ENCODE results near the gene IGSF22. TPM values are rescaled to one million over a fixed set of nuclear protein-coding genes. Genes with fewer than 3 reads are reported as not detected.

Gene IGSF22
- total RNA-seq, 1 experiment from 2014 or later, result not detected

GRCh38 chr11:18709414-18709813 lies 16.6 kb downstream of the IGSF22 start:
- H3K4me1 Mint-ChIP-seq (ENCODE audit: low read depth, unreplicated experiment), result peaks cover 5% of the 10 kb centered on the region
- H3K9me3 Mint-ChIP-seq (ENCODE audit: low read depth, unreplicated experiment), result no peaks in the 10 kb centered on the region
- no peak for DNase-seq
- CTCF ChIA-PET, result interaction anchor here (1.4 kb wide), 1 partner anchor 13 kb away, joined by 4 read pairs; no protein-coding TSS in a partner anchor
- intact Hi-C loops (cut with micrococcal nuclease; ENCODE audit: unreplicated experiment), result no loop called here
- H3K27me3 Mint-ChIP-seq (ENCODE audit: unreplicated experiment), result peaks cover 94% of the 10 kb centered on the region
- TF ChIP-seq CTCF (IDR thresholded peaks at IDR 0.05; ENCODE audit: unreplicated experiment), result no peak
- no TSS peak for BruUV-seq (replicated peaks)
- no peak overlapping the region for H3K4me3 Mint-ChIP-seq (ENCODE audit: low read depth, unreplicated experiment)
- H3K36me3 Mint-ChIP-seq (ENCODE audit: insufficient read depth, unreplicated experiment), result peaks cover 5% of the 10 kb centered on the region
- no peak overlapping the region for H3K27ac Mint-ChIP-seq (ENCODE audit: unreplicated experiment)

- H3K27me3 Mint-ChIP-seq (ENCODE audit: unreplicated experiment), result peaks cover 94% of the 10 kb centered on the region
- H3K9me3 Mint-ChIP-seq (ENCODE audit: low read depth, unreplicated experiment), result no peaks in the 10 kb centered on the region
- no peak for TF ChIP-seq CTCF (IDR thresholded peaks at IDR 0.05; ENCODE audit: unreplicated experiment)
- DNase-seq, result no peak
- intact Hi-C loops (cut with micrococcal nuclease; ENCODE audit: unreplicated experiment), result no loop called here
- H3K4me3 Mint-ChIP-seq (ENCODE audit: low read depth, unreplicated experiment), result no peak overlapping the region
- CTCF ChIA-PET, result interaction anchor here (1.4 kb wide), 1 partner anchor 14 kb away, joined by 4 read pairs; no protein-coding TSS in a partner anchor
- H3K4me1 Mint-ChIP-seq (ENCODE audit: low read depth, unreplicated experiment), result peaks cover 5% of the 10 kb centered on the region
- H3K27ac Mint-ChIP-seq (ENCODE audit: unreplicated experiment), result no peak overlapping the region
- no TSS peak for BruUV-seq (replicated peaks)
- H3K36me3 Mint-ChIP-seq (ENCODE audit: insufficient read depth, unreplicated experiment), result peaks cover 5% of the 10 kb centered on the region
These were observed 18.1 kb downstream of the IGSF22 start for GRCh38 chr11:18707811-18708340.

GRCh38 chr11:18706330-18707243 lies 19.4 kb downstream of the IGSF22 start:
- Mint-ChIP-seq H3K36me3 (ENCODE audit: insufficient read depth, unreplicated experiment) (peaks cover 5% of the 10 kb centered on the region), H3K9me3 (ENCODE audit: low read depth, unreplicated experiment) (no peaks in the 10 kb centered on the region), H3K4me1 (ENCODE audit: low read depth, unreplicated experiment) (peaks cover 5% of the 10 kb centered on the region), H3K4me3 (ENCODE audit: low read depth, unreplicated experiment) (peak overlapping the region; percentile 54), H3K27ac (ENCODE audit: unreplicated experiment) (peak overlapping the region; percentile 2), H3K27me3 (ENCODE audit: unreplicated experiment) (peaks cover 82% of the 10 kb centered on the region)
- TF ChIP-seq CTCF (IDR thresholded peaks at IDR 0.05; ENCODE audit: unreplicated experiment), result no peak
- CTCF ChIA-PET, result interaction anchor here (0.7 to 0.9 kb wide), 2 partner anchors 15 to 17 kb away, joined by 3 read pairs; no protein-coding TSS in a partner anchor
- no peak for DNase-seq
- intact Hi-C loops (cut with micrococcal nuclease; ENCODE audit: unreplicated experiment), result no loop called here
- BruUV-seq (replicated peaks), result no TSS peak

GRCh38 chr11:18705651-18706281 lies 20.2 kb downstream of the IGSF22 start:
- intact Hi-C loops (cut with micrococcal nuclease; ENCODE audit: unreplicated experiment), result no loop called here
- BruUV-seq (replicated peaks), result no TSS peak
- CTCF ChIA-PET, result interaction anchor here (0.7 to 2.0 kb wide), 3 partner anchors 16 to 17 kb away, joined by 3 to 8 read pairs (median 3); no protein-coding TSS in a partner anchor
- Mint-ChIP-seq H3K4me1 (ENCODE audit: low read depth, unreplicated experiment) (peaks cover 5% of the 10 kb centered on the region), H3K9me3 (ENCODE audit: low read depth, unreplicated experiment) (no peaks in the 10 kb centered on the region), H3K27me3 (ENCODE audit: unreplicated experiment) (peaks cover 79% of the 10 kb centered on the region), H3K27ac (ENCODE audit: unreplicated experiment) (no peak overlapping the region), H3K4me3 (ENCODE audit: low read depth, unreplicated experiment) (peak overlapping the region; percentile 54), H3K36me3 (ENCODE audit: insufficient read depth, unreplicated experiment) (peaks cover 5% of the 10 kb centered on the region)
- TF ChIP-seq CTCF (IDR thresholded peaks at IDR 0.05; ENCODE audit: unreplicated experiment), result no peak
- DNase-seq, result no peak
